PC-3 (cell line): Measurements from ENCODE around the gene SSC5D. TPM values are rescaled to one million over a fixed set of nuclear protein-coding genes. Genes with fewer than 3 reads are reported as not detected.

ENCODE experiments used
- ATAC-seq: fragments of 200-7000 bp; cut with Tn5 transposase; 2 replicates; pipeline ENCODE4 v1.9.1; 2020; ENCODE audit warnings: mild to moderate bottlenecking, moderate library complexity
- BruUV-seq: library from RNA; stranded (reverse); fragments of 400-500 nt; replicated peaks from 2 replicates; lab custom pipeline; 2021; lab: Mats Ljungman, UMichigan
- CTCF ChIA-PET: fragments of 300-600 bp; sonication (Branson Sonifier 250); formaldehyde crosslinking; loops from one replicate; lab custom pipeline; 2022; ENCODE audit warnings: antibody characterized with exemption; lab: Charles Lee
- POLR2A ChIA-PET: fragments of 300-600 bp; sonication (Branson Sonifier 250); formaldehyde crosslinking; loops from one replicate; lab custom pipeline; 2022; ENCODE audit warnings: antibody characterized with exemption; ENCODE audit not compliant: unreplicated experiment; lab: Charles Lee
- DNase-seq: peaks from one replicate; pipeline ENCODE4 v3.0.0-alpha.2; 2015
- H2AFZ ChIP-seq: fragments of 300-600 bp; sonication (generic); 2 replicates; pipeline ENCODE4 v1.6.0; 2016; ENCODE audit warnings: antibody characterized with exemption, low read length
- H3F3A ChIP-seq: fragments of 300-600 bp; sonication (generic); one replicate; pipeline ENCODE4 v1.6.0; 2017; ENCODE audit warnings: antibody characterized with exemption, low read length, control low read depth, mild to moderate bottlenecking; ENCODE audit not compliant: unreplicated experiment
- H3K27ac ChIP-seq: fragments of 300-600 bp; sonication (generic); 2 replicates; pipeline ENCODE4 v1.5.1; 2016; ENCODE audit warnings: mild to moderate bottlenecking, low read length
- H3K27me3 ChIP-seq: fragments of 300-600 bp; sonication (generic); 2 replicates; pipeline ENCODE4 v1.6.1; 2016; ENCODE audit warnings: low read length, mixed read lengths
- H3K36me3 ChIP-seq: fragments of 300-600 bp; sonication (generic); 2 replicates; pipeline ENCODE4 v1.6.1; 2016; ENCODE audit warnings: low read depth, mixed run types, low read length, mixed read lengths
- H3K4me1 ChIP-seq: fragments of 300-600 bp; sonication (generic); 2 replicates; pipeline ENCODE4 v1.5.1; 2016; ENCODE audit warnings: low read length; ENCODE audit not compliant: insufficient read depth
- H3K4me2 ChIP-seq: fragments of 300-600 bp; sonication (generic); 2 replicates; pipeline ENCODE4 v1.6.0; 2016; ENCODE audit warnings: low read length
- H3K4me3 ChIP-seq: fragments of 300-600 bp; sonication (generic); 2 replicates; pipeline ENCODE4 v1.5.1; 2016; ENCODE audit warnings: mild to moderate bottlenecking, low read length, mixed read lengths
- H3K79me2 ChIP-seq: fragments of 300-600 bp; sonication (generic); 2 replicates; pipeline ENCODE4 v1.6.1; 2017; ENCODE audit warnings: low read length, mixed read lengths
- H3K9ac ChIP-seq: fragments of 300-600 bp; sonication (generic); 2 replicates; pipeline ENCODE4 v1.6.0; 2016; ENCODE audit warnings: mild to moderate bottlenecking, low read length
- H3K9me2 ChIP-seq: fragments of 300-600 bp; sonication (generic); replicated peaks from 2 replicates; pipeline ENCODE4 v1.6.1; 2016; ENCODE audit warnings: mixed run types, low read length, mixed read lengths
- H3K9me3 ChIP-seq: fragments of 300-600 bp; sonication (generic); 2 replicates; pipeline ENCODE4 v1.6.1; 2016; ENCODE audit warnings: low read length, mixed read lengths
- H4K20me1 ChIP-seq: fragments of 300-600 bp; sonication (generic); 2 replicates; pipeline ENCODE4 v1.6.1; 2016; ENCODE audit warnings: low read length, mixed read lengths
- CTCF ChIP-seq: fragments of 300-600 bp; sonication (generic); conservative IDR thresholded peaks from 2 replicates; pipeline ENCODE4 v1.5.1; 2017; ENCODE audit warnings: antibody characterized with exemption, low read depth, mild to moderate bottlenecking, low read length
- EZH2 ChIP-seq: fragments of 300-600 bp; sonication (generic); IDR thresholded peaks from one replicate; pipeline ENCODE4 v1.6.1; 2017; ENCODE audit warnings: antibody characterized with exemption, mild to moderate bottlenecking, low read length; ENCODE audit not compliant: unreplicated experiment
- EZH2phosphoT487 ChIP-seq: fragments of 300-600 bp; sonication (generic); IDR thresholded peaks from 2 replicates; pipeline ENCODE4 v1.6.1; 2018; ENCODE audit warnings: mild to moderate bottlenecking, antibody characterized with exemption, low read length, borderline replicate concordance
- intact Hi-C: fragments of 100-400 bp; cut with micrococcal nuclease; formaldehyde crosslinking; loops from 2 replicates; pipeline ENCODE4 v1.9.0; 2023
- total RNA-seq: library from RNA; depleted of rRNA; stranded (reverse); fragments of >200 nt; gene quantifications from 2 replicates; pipeline ENCODE4 v1.2.3, GENCODE V29; 2014

SSC5D gene
- total RNA-seq, 1 experiment from 2014 or later, result not detected

- peak overlapping the region; percentile 83 for H3K4me2 ChIP-seq
- ATAC-seq, result no peak
- H3K4me3 ChIP-seq, result peak overlapping the region; percentile 76; the same call in 1 of the 2 replicates
- no peak for TF ChIP-seq EZH2phosphoT487
- TF ChIP-seq EZH2, result no peak
- no peak for TF ChIP-seq CTCF
- H3K79me2 ChIP-seq, result peaks cover 25% of the 10 kb centered on the region
- no peaks in the 10 kb centered on the region for H3K27me3 ChIP-seq
- no peak overlapping the region for H3K27ac ChIP-seq
- H3K9ac ChIP-seq, result no peak overlapping the region
- H4K20me1 ChIP-seq, result no peaks in the 10 kb centered on the region
- no peaks in the 10 kb centered on the region for H3F3A ChIP-seq
- peaks cover 13% of the 10 kb centered on the region for H3K4me1 ChIP-seq
- no peak overlapping the region for H2AFZ ChIP-seq
- no peak for DNase-seq
- BruUV-seq, result no TSS peak
- H3K36me3 ChIP-seq, result no peaks in the 10 kb centered on the region
- intact Hi-C loops, result no loop called here
- no peaks in the 10 kb centered on the region for H3K9me3 ChIP-seq
- ChIA-PET CTCF (no interaction called here), POLR2A (no interaction called here)
- H3K9me2 ChIP-seq, result no peaks in the 10 kb centered on the region
These were observed 9.9 kb upstream of the SSC5D start for GRCh38 chr19:55478364-55478763.

GRCh38 chr19:55479045-55479444, 9.2 kb upstream of the SSC5D start:
- Histone ChIP-seq H3K36me3 (no peaks in the 10 kb centered on the region), H3F3A (no peaks in the 10 kb centered on the region), H3K79me2 (peaks cover 25% of the 10 kb centered on the region), H2AFZ (no peak overlapping the region), H4K20me1 (no peaks in the 10 kb centered on the region), H3K27me3 (no peaks in the 10 kb centered on the region), H3K4me3 (no peak overlapping the region), H3K4me2 (no peak overlapping the region), H3K9me3 (no peaks in the 10 kb centered on the region), H3K27ac (no peak overlapping the region), H3K4me1 (peaks cover 13% of the 10 kb centered on the region), H3K9me2 (no peaks in the 10 kb centered on the region), H3K9ac (no peak overlapping the region)
- BruUV-seq, result no TSS peak
- POLR2A ChIA-PET, result interaction anchor here (0.7 kb wide), 1 partner anchor 41 kb away, joined by 3 read pairs; no protein-coding TSS in a partner anchor
- DNase-seq, result no peak
- TF ChIP-seq EZH2phosphoT487, result no peak
- TF ChIP-seq EZH2, result no peak
- TF ChIP-seq CTCF, result no peak
- intact Hi-C loops, result no loop called here
- CTCF ChIA-PET, result no interaction called here
- ATAC-seq, result no peak

GRCh38 chr19:55479451-55480230, 8.6 kb upstream of the SSC5D start:
- Histone ChIP-seq H3K9me3 (no peaks in the 10 kb centered on the region), H3K36me3 (no peaks in the 10 kb centered on the region), H3K4me1 (peaks cover 18% of the 10 kb centered on the region), H3K9me2 (no peaks in the 10 kb centered on the region), H3K27me3 (no peaks in the 10 kb centered on the region), H4K20me1 (no peaks in the 10 kb centered on the region), H3F3A (no peaks in the 10 kb centered on the region), H3K4me3 (no peak overlapping the region), H3K79me2 (peaks cover 25% of the 10 kb centered on the region), H3K4me2 (no peak overlapping the region), H2AFZ (no peak overlapping the region), H3K27ac (no peak overlapping the region), H3K9ac (no peak overlapping the region)
- ATAC-seq (no peak), DNase-seq (no peak)
- POLR2A ChIA-PET, result interaction anchor here (0.7 kb wide), 1 partner anchor 40 kb away, joined by 3 read pairs; no protein-coding TSS in a partner anchor
- no TSS peak for BruUV-seq
- CTCF ChIA-PET, result no interaction called here
- TF ChIP-seq CTCF (no peak), EZH2 (no peak), EZH2phosphoT487 (no peak)
- intact Hi-C loops, result no loop called here
